GM18909 (cell line): ENCODE measurements around the gene IL17RC.
"Not testable (repeated sequence)": the region's sequence is repeated elsewhere in the genome, so short reads cannot be mapped to it uniquely, and the experiment has no call there.

ENCODE experiments used
- ATAC-seq: cut with Tn5 transposase; IDR thresholded peaks from one replicate; pipeline ENCODE4 v1.9.1; 2021; ENCODE audit warnings: mild to moderate bottlenecking; ENCODE audit not compliant: unreplicated experiment, poor library complexity

Gene IL17RC

DNA sequence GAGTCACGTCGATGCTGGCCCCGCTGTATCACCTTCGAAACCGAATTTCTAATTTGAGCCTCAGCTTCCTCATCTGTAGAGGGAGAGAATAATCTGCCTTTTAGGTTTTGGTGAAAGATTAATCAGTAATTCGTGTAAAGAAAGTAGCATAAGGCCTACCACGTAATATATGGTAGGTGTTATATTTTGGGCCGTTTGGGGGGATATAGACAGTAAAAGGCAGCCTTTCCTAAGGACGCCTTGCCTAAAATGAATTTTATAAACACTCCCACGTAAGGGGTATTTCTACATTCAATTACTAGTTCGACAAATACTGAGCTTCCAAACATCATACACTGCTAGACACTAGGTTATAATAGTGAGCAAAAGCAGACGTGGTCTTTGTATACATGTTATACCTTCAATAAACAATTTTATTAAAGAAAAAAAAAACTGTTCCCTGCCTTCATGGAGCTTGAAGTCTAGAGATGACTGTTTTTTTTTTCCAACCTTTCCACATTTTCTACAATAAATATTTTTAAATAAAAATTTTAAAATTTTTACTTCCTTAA lies 25.8 kb upstream of the IL17RC start:
- peak; percentile 1 for ATAC-seq

DNA sequence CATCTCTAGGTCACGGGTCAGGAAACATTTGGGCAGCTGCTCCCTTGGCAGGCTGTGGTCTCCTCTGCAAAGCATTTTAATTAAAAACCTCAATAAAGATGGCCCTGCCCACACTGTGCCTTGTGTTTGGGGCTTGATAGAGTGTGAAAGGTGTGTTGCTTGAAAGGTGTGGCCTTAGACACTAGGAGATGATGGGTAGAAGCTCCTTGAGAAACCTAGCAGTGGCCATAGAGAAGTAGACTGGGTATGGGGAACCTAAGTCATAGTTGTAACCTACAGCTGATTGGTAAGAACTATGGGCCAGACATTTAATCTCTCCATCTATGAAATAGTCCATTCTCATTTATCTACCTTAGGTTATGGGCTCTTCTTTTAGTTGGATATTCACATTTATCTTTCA lies 23.2 kb upstream of the IL17RC start:
- no peak for ATAC-seq

DNA sequence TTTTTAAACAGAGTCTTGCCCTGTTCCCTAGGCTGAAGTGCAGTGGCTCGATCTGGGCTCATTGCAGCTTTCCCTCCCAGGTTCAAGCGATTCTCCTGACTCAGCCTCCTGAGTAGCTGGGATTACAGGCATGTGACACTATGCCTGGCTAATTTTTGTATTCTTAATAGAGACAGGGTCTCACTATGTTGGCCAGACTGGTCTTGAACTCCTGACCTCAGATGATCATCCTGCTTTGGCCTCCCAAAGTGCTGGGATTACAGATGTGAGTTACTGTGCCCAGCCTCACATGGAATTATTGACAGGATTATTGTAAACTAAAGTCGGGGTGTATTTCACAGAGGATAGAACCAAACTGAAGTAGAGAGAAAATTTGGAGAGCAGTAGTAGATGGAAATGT lies 21.2 kb upstream of the IL17RC start:
- not testable (repeated sequence) for ATAC-seq

DNA sequence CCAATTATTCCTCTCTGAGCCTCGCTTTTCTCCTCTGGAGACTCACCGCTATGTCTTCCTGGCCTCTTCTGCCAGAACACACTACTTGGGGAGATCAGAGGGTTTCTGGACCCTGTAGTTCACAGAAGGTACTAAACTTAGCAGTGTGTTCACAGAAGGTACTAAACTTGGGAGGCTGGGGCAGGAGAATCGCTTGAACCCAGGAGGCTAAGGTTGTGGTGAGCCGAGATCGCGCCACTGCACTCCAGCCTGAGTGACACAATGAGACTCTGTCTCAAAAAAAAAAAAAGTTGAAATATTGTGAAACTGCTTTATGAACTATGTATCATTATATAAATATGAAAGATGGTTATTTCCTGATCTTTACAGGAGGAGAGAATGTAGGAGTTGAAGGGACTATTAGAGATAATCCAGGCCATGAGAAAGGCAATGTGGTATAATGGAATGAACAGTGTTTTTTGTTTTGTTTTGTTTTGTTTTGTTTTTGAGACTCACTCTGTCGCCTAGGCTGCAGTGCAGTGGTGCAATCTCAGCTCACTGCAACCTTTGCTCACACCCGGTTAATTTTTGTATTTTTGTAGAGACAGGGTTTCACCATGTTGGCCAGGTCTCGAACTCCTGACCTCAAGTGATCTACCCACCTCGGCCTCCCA lies 20.0 kb upstream of the IL17RC start:
- ATAC-seq = not testable (repeated sequence)

GRCh38 chr3:9897408-9898372 lies 19.2 kb upstream of the IL17RC start:
- ATAC-seq = peak; percentile 57

DNA sequence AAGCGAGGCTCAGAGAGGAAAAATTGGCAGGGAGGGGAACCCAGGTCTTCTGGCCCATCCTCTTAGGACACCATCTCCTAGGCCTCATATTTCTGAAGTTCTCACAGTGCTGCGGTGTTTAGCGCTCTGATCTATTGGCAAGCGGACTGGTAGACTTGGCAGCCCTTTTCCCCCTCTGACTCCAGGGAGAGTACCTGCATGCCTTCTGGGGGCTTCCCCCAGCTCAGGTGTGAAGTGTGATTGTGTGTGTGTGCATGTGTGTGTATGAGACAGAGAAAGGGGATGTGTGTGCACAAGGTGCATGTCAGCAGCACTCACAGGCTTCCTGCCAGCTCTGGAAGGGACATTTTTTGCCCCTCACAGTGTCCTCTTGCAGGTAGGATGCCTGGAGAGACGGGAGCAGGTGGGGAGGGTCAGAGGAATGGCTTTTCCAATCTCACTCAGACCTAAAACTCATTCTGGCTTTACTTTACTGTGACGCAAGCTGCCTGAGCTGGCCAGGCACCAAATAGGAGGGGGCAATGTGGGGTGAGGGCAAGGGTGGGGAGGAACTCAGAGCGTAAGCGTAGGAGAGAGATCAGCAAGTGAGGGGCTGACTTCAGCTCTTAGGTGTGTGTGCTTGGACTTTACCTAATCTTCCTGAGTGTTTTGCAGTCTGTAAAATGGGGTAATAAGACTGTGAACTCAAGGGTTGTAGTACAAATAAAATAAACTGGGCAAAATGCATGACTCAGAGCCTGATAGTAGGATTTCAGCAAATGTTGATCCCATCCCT lies 18.2 kb upstream of the IL17RC start:
- no peak for ATAC-seq

DNA sequence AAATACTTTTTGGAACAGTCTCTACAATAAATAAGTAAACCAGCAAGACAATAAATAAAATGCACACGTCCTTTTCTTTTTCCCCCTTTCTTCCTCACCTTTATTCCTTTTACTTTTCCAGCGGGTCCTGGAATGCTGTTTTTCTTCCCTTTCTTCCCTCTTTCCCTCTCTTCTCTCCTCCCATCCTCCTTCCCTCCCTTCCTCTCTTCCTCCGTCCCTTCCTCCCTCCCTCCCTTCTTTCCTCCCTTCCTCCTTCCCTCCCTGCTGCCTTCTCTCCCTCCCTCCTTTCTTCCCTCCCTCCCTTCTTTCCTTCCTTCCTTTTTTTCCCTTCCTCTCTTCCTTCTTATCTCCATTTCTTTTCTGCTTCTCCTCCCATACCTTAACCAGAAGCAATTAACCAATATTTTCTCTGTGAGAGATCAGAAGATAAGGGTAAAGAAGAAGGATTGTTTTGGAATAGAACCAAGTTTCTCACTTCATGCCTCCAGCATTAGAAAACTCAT lies 17.6 kb upstream of the IL17RC start:
- no peak for ATAC-seq

DNA sequence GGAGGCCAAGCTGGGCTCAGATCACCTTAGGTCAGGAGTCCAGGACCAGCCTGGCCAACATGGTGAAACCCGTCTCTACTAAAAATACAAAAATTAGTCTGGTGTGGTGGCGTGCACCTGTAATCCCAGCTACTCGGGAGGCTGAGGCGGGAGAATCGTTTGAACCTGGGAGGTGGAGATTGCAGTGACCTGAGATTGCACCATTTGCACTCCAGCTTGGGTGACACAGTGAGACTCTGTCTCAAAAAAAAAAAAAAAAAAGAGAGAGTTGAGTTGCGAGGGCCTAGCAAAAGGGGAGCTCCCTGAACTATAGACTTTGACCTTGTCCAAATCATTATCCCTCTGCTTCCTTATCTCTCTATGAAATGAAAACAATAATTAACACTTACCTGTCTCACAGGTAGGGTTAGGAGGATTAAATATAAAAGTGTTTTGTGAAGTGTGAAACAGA lies 15.9 kb upstream of the IL17RC start:
- ATAC-seq = not testable (repeated sequence)

DNA sequence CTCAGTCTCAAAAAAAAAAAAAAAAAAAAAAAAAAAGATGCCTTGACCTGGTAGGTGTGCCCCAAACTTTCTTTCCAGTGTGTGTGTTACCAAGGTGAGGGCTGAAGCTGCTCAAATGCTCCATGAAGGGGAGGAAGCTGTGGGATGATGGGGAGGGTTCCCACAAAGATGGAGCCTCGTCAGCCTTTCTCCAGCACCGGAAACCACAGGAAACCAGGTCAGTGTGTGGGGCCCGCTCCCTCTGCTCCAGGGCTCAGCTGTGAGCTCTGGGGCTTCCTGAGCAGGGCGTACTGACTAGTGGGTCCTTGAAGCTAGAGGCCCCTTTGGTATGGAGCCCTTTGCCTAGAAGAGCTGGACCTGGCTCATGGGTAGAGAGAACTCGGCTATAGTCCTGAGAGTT lies 14.9 kb upstream of the IL17RC start:
- no peak for ATAC-seq

GRCh38 chr3:9902372-9903237 lies 14.3 kb upstream of the IL17RC start, which contains the start of gene IL17RE:
Gene IL17RE (plus strand): TSS chr3:9902848. CDS start chr3:9902933, 85 bp downstream.
- no peak for ATAC-seq

DNA sequence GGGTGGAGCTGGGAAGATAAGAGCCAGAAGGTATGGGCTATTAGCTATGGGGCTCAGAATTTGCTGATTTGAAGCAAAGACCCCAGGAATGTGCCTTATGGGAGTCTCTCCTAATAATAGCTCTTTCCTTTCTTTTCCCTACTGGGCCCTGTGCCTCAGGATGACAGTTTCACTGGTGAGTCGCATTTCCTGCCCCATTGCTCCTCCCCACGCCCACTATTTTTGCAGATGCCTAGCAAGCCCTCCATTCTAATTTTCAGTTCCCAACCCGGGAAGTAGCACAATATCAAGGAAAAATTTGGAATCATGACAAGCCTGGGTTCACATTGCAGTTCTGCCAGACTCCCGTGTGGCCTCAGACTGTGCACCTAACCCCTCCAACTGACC lies 13.7 kb upstream of the IL17RC start:
- no peak for ATAC-seq

DNA sequence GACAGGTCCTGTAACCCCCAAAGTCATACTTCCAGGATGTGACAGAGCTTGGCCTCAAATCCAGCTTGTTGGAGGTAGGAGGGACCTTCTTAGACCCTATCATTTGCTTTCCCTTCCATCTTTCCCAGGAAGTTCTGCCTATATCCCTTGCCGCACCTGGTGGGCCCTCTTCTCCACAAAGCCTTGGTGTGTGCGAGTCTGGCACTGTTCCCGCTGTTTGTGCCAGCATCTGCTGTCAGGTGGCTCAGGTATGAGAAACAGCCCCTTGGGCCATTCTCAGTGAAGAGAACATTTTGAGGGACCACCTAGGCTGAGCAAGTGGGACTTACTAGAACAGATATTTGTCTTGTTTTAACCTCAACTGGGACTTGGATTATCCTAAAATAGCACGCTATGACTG lies 13.0 kb upstream of the IL17RC start:
- no peak for ATAC-seq

- no peak for ATAC-seq
Observed at GRCh38 chr3:9906480-9906879, 10.4 kb upstream of the IL17RC start.

- no peak for ATAC-seq
Observed at GRCh38 chr3:9908286-9908685, 8.6 kb upstream of the IL17RC start.

GRCh38 chr3:9909221-9910013 lies 7.5 kb upstream of the IL17RC start:
- no peak for ATAC-seq

DNA sequence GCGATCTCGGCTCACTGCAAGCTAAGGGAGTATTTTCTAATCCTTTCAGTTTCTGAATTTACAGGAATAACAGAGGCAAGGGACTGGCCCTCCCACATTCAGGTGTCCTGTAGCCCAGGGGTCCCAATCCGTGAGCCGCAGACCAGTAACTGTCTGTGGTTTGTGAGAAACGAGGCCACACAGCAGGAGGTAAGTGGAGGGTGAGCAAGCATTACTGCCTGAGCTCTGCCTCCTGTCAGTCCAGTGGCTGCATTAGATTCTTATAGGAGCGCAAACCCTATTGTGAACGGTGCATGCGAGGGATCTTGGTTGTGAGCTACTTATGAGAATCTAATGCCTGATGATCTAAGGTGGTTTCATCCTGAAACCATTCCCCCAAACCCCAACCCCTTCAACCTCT lies 5.0 kb upstream of the IL17RC start:
- no peak for ATAC-seq

DNA sequence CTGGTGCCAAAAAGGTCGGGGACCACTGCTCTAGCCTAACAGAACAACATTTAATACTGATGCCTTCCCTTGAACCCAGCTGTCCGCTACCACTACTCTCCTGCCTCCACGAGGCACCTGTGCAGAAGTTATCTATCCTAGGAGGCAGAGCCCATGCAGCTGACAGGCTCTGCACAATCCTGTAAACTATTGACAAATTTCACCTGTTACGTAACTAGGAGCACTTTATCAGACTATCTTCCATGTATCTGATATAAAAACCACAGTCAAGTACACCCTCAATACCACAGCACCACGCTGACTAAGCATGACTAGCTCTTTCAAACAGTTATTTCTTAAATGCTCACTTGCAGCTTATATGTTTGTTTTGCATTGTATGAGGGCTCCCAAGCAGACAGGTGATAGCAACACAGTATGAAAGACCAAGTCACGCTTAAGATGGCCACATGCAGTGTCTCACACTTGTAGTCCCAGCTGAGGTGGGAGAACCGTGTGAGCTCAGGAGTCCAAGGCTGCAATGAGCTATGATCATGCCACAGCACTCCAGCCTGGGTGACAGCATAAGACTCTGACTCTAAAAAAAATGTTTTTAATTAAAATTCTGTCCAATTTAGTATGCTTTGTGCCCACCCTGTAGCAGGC lies 4.5 kb upstream of the IL17RC start:
- ATAC-seq = no peak

GRCh38 chr3:9913601-9914000 lies 3.3 kb upstream of the IL17RC start:
- ATAC-seq = no peak
